ES-I3 (cell line): Measurements from ENCODE around the gene PLAC8L1.

ENCODE experiments used
- H3K36me3 ChIP-seq: 2 replicates; pipeline ENCODE4 v1.6.1; 2013; ENCODE audit warnings: mild to moderate bottlenecking, low read length, control low read depth, moderate library complexity; ENCODE audit not compliant: insufficient read depth
- H3K4me1 ChIP-seq: 2 replicates; pipeline ENCODE4 v1.6.1; 2013; ENCODE audit warnings: mild to moderate bottlenecking, control low read depth, low read length; ENCODE audit not compliant: insufficient read depth
- H3K9ac ChIP-seq: 2 replicates; pipeline ENCODE4 v1.6.1; 2013; ENCODE audit warnings: low read depth, mild to moderate bottlenecking, low read length, moderate library complexity
- H3K9me3 ChIP-seq: 2 replicates; pipeline ENCODE4 v1.6.1; 2013; ENCODE audit warnings: mild to moderate bottlenecking, low read length, moderate library complexity; ENCODE audit not compliant: control insufficient read depth, insufficient read depth

The PLAC8L1 gene

GRCh38 chr5:146071171-146071570, 34.2 kb downstream of the PLAC8L1 start:
- Histone ChIP-seq H3K4me1 (peaks cover 20% of the 10 kb centered on the region), H3K9ac (no peak overlapping the region), H3K9me3 (no peaks in the 10 kb centered on the region), H3K36me3 (no peaks in the 10 kb centered on the region)

GRCh38 chr5:146070746-146071145, 34.6 kb downstream of the PLAC8L1 start:
- H3K4me1 ChIP-seq: peaks cover 18% of the 10 kb centered on the region
- no peaks in the 10 kb centered on the region for H3K36me3 ChIP-seq
- no peak overlapping the region for H3K9ac ChIP-seq
- no peaks in the 10 kb centered on the region for H3K9me3 ChIP-seq

- no peaks in the 10 kb centered on the region for H3K36me3 ChIP-seq
- H3K9ac ChIP-seq: no peak overlapping the region
- H3K9me3 ChIP-seq: no peaks in the 10 kb centered on the region
- H3K4me1 ChIP-seq: peaks cover 17% of the 10 kb centered on the region
Observed at GRCh38 chr5:146069780-146070099, 35.6 kb downstream of the PLAC8L1 start.

- Histone ChIP-seq H3K36me3 (no peaks in the 10 kb centered on the region), H3K4me1 (peaks cover 12% of the 10 kb centered on the region), H3K9me3 (no peaks in the 10 kb centered on the region), H3K9ac (no peak overlapping the region)
Observed at GRCh38 chr5:146068977-146069779, 36.2 kb downstream of the PLAC8L1 start.

- Histone ChIP-seq H3K9me3 (no peaks in the 10 kb centered on the region), H3K4me1 (peaks cover 4% of the 10 kb centered on the region), H3K36me3 (no peaks in the 10 kb centered on the region)
Observed at GRCh38 chr5:146068206-146068605, 37.2 kb downstream of the PLAC8L1 start.

GRCh38 chr5:146066968-146067367, 38.4 kb downstream of the PLAC8L1 start:
- Histone ChIP-seq H3K4me1 (no peaks in the 10 kb centered on the region), H3K9me3 (no peaks in the 10 kb centered on the region), H3K9ac (no peak overlapping the region), H3K36me3 (no peaks in the 10 kb centered on the region)

More at GRCh38 chr5:146068206-146068605, 37.2 kb downstream of the PLAC8L1 start:
- H3K9ac ChIP-seq: no peak overlapping the region

- H3K9me3 ChIP-seq: no peaks in the 10 kb centered on the region
- no peaks in the 10 kb centered on the region for H3K4me1 ChIP-seq
- no peak overlapping the region for H3K9ac ChIP-seq
- H3K36me3 ChIP-seq: no peaks in the 10 kb centered on the region
Observed at GRCh38 chr5:146060221-146060585, 45.2 kb downstream of the PLAC8L1 start.

GRCh38 chr5:146059460-146060220, 45.7 kb downstream of the PLAC8L1 start:
- Histone ChIP-seq H3K36me3 (no peaks in the 10 kb centered on the region), H3K9me3 (no peaks in the 10 kb centered on the region), H3K4me1 (no peaks in the 10 kb centered on the region), H3K9ac (no peak overlapping the region)

- Histone ChIP-seq H3K9ac (no peak overlapping the region), H3K4me1 (no peaks in the 10 kb centered on the region), H3K36me3 (no peaks in the 10 kb centered on the region), H3K9me3 (no peaks in the 10 kb centered on the region)
Observed at GRCh38 chr5:146055432-146055831, 49.9 kb downstream of the PLAC8L1 start.

GRCh38 chr5:146052780-146053179, 52.6 kb downstream of the PLAC8L1 start:
- Histone ChIP-seq H3K9me3 (no peaks in the 10 kb centered on the region), H3K9ac (no peak overlapping the region)

GRCh38 chr5:146051678-146052077, 53.7 kb downstream of the PLAC8L1 start:
- Histone ChIP-seq H3K9ac (no peak overlapping the region), H3K36me3 (no peaks in the 10 kb centered on the region), H3K9me3 (no peaks in the 10 kb centered on the region), H3K4me1 (no peaks in the 10 kb centered on the region)

More at GRCh38 chr5:146052780-146053179, 52.6 kb downstream of the PLAC8L1 start:
- Histone ChIP-seq H3K4me1 (no peaks in the 10 kb centered on the region), H3K36me3 (no peaks in the 10 kb centered on the region)

- Histone ChIP-seq H3K36me3 (no peaks in the 10 kb centered on the region), H3K4me1 (no peaks in the 10 kb centered on the region), H3K9ac (no peak overlapping the region), H3K9me3 (no peaks in the 10 kb centered on the region)
Observed at GRCh38 chr5:146050086-146050485, 55.3 kb downstream of the PLAC8L1 start.

- Histone ChIP-seq H3K9ac (no peak overlapping the region), H3K36me3 (no peaks in the 10 kb centered on the region), H3K4me1 (no peaks in the 10 kb centered on the region), H3K9me3 (no peaks in the 10 kb centered on the region)
Observed at GRCh38 chr5:146049704-146050026, 55.7 kb downstream of the PLAC8L1 start.

- Histone ChIP-seq H3K9ac (no peak overlapping the region), H3K9me3 (no peaks in the 10 kb centered on the region), H3K36me3 (no peaks in the 10 kb centered on the region), H3K4me1 (no peaks in the 10 kb centered on the region)
Observed at GRCh38 chr5:146048994-146049703, 56.2 kb downstream of the PLAC8L1 start.

GRCh38 chr5:146047396-146047795, 58.0 kb downstream of the PLAC8L1 start:
- Histone ChIP-seq H3K9me3 (no peaks in the 10 kb centered on the region), H3K36me3 (no peaks in the 10 kb centered on the region), H3K4me1 (peaks cover 4% of the 10 kb centered on the region; the same call in 1 of the 2 replicates), H3K9ac (no peak overlapping the region)
